Calu3 (cell line): ENCODE measurements around the gene CACNA1F. TPM values are rescaled to one million over a fixed set of nuclear protein-coding genes. Genes with fewer than 3 reads are reported as not detected.
A peak's percentile ranks its signal among the peaks of the same experiment; 100 is the strongest.

Experiments
- BruUV-seq: library from RNA; stranded (reverse); fragments of 400-500 nt; replicated peaks from 2 replicates; lab custom pipeline; 2021; lab: Mats Ljungman, UMichigan
- CTCF ChIA-PET: fragments of 300-600 bp; sonication (Branson Sonifier 250); formaldehyde crosslinking; loops from one replicate; lab custom pipeline; 2022; ENCODE audit warnings: antibody characterized with exemption; lab: Charles Lee
- DNase-seq: peaks from one replicate; pipeline ENCODE4 v3.0.0; 2022
- H3K27ac Mint-ChIP-seq: one replicate; pipeline ENCODE4 v1.8.0; 2022; ENCODE audit warnings: mixed read lengths; ENCODE audit not compliant: unreplicated experiment
- H3K27me3 Mint-ChIP-seq: one replicate; pipeline ENCODE4 v1.8.0; 2022; ENCODE audit warnings: mixed read lengths; ENCODE audit not compliant: unreplicated experiment
- H3K36me3 Mint-ChIP-seq: one replicate; pipeline ENCODE4 v1.8.0; 2022; ENCODE audit warnings: mild to moderate bottlenecking, moderate library complexity, mixed read lengths; ENCODE audit not compliant: insufficient read depth, unreplicated experiment
- H3K4me1 Mint-ChIP-seq: one replicate; pipeline ENCODE4 v1.8.0; 2022; ENCODE audit warnings: mild to moderate bottlenecking, low read depth, mixed read lengths; ENCODE audit not compliant: unreplicated experiment
- H3K4me3 Mint-ChIP-seq: one replicate; pipeline ENCODE4 v1.8.0; 2022; ENCODE audit warnings: mild to moderate bottlenecking, low read depth, moderate library complexity, mixed read lengths; ENCODE audit not compliant: unreplicated experiment
- H3K9me3 Mint-ChIP-seq: one replicate; pipeline ENCODE4 v1.8.0; 2022; ENCODE audit warnings: low read depth, mixed read lengths; ENCODE audit not compliant: unreplicated experiment
- CTCF ChIP-seq: fragments of 200-600 bp; IDR thresholded peaks from one replicate; pipeline ENCODE4 v1.8.0; 2022; ENCODE audit warnings: antibody characterized with exemption; ENCODE audit not compliant: unreplicated experiment
- intact Hi-C: fragments of 100-400 bp; cut with micrococcal nuclease; formaldehyde crosslinking; loops from one replicate; pipeline ENCODE4 v1.10.0; 2022; ENCODE audit not compliant: unreplicated experiment
- total RNA-seq: library from RNA; stranded (reverse); gene quantifications from 2 replicates; pipeline ENCODE4 v1.2.3, GENCODE V29; 2022

The CACNA1F gene
- total RNA-seq, 1 experiment from 2014 or later, result not detected

- Mint-ChIP-seq H3K36me3 (peaks cover 63% of the 10 kb centered on the region), H3K27me3 (no peaks in the 10 kb centered on the region), H3K9me3 (no peaks in the 10 kb centered on the region), H3K4me3 (peak overlapping the region; percentile 88), H3K27ac (peak overlapping the region; percentile 85), H3K4me1 (peaks cover 34% of the 10 kb centered on the region)
- DNase-seq, result peak; percentile 78
- CTCF ChIA-PET, result no interaction called here
- intact Hi-C loops, result no loop called here
- no peak for TF ChIP-seq CTCF
- BruUV-seq, result no TSS peak
Observed at GRCh38 chrX:49172280-49172780, 60.8 kb downstream of the CACNA1F start.

- BruUV-seq, result no TSS peak
- no peaks in the 10 kb centered on the region for H3K27me3 Mint-ChIP-seq
- peaks cover 63% of the 10 kb centered on the region for H3K36me3 Mint-ChIP-seq
- peak within 1 kb of the TSS; percentile 85 for H3K27ac Mint-ChIP-seq
- intact Hi-C loops, result no loop called here
- H3K4me3 Mint-ChIP-seq, result peak within 1 kb of the TSS; percentile 88
- peak; percentile 82 for DNase-seq
- peaks cover 34% of the 10 kb centered on the region for H3K4me1 Mint-ChIP-seq
- no peaks in the 10 kb centered on the region for H3K9me3 Mint-ChIP-seq
- no peak for TF ChIP-seq CTCF
- CTCF ChIA-PET, result no interaction called here
Observed at GRCh38 chrX:49171752-49172279, 61.3 kb downstream of the CACNA1F start, which contains the start of gene PLP2. TSS of gene PLP2 (plus strand) at chrX:49171898. CDS start at chrX:49172001, 103 bp downstream.

DNA sequence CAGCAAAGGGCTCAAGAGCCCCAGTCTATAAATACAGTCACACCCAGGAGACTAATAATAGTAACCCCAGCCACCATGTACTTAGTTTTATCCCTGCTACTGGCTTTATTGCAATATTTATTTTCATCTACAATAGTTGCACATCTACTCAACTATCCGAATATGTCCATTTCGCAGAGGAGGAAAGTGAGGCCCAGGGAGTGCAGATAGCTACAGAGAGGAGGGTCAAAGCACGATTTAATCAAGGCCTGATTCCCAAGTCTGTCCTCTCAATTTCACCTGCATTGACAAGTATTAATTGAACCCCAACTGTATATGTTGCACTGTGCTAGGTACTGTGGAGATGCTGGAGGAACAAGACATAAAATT lies 65.4 kb downstream of the CACNA1F start:
- DNase-seq, result no peak
- TF ChIP-seq CTCF, result no peak
- H3K9me3 Mint-ChIP-seq, result no peaks in the 10 kb centered on the region
- H3K27me3 Mint-ChIP-seq, result no peaks in the 10 kb centered on the region
- peak overlapping the region; percentile 75 for H3K4me3 Mint-ChIP-seq
- intact Hi-C loops, result no loop called here
- H3K4me1 Mint-ChIP-seq, result peaks cover 27% of the 10 kb centered on the region
- peak overlapping the region; percentile 97 for H3K27ac Mint-ChIP-seq
- BruUV-seq, result TSS peak; percentile 14
- H3K36me3 Mint-ChIP-seq, result peaks cover 57% of the 10 kb centered on the region
- CTCF ChIA-PET, result interaction anchor here (0.7 to 2.1 kb wide), 4 partner anchors 9 to 23 kb away, joined by 7 to 12 read pairs (median 11); no protein-coding TSS in a partner anchor

- H3K9me3 Mint-ChIP-seq, result no peaks in the 10 kb centered on the region
- H3K4me3 Mint-ChIP-seq, result peak overlapping the region; percentile 75
- H3K27ac Mint-ChIP-seq, result peak overlapping the region; percentile 97
- no TSS peak for BruUV-seq
- DNase-seq, result peak; percentile 70
- intact Hi-C loops, result no loop called here
- CTCF ChIA-PET, result interaction anchor here (1.0 to 2.1 kb wide), 4 partner anchors 11 to 47 kb away, joined by 3 to 12 read pairs (median 11); no protein-coding TSS in a partner anchor
- H3K27me3 Mint-ChIP-seq, result no peaks in the 10 kb centered on the region
- peaks cover 27% of the 10 kb centered on the region for H3K4me1 Mint-ChIP-seq
- peaks cover 54% of the 10 kb centered on the region for H3K36me3 Mint-ChIP-seq
- no peak for TF ChIP-seq CTCF
Observed at GRCh38 chrX:49166914-49167739, 66.0 kb downstream of the CACNA1F start.
